SKM-1 (cell line): Measurements from ENCODE around the gene ZFP1.

Experiments
- DNase-seq: peaks from one replicate; lab custom pipeline; 2025; ENCODE audit not compliant: unreplicated experiment; lab: John Stamatoyannopoulos, UW

Gene ZFP1

GRCh38 chr16:75148311-75149195 is at the start of gene ZFP1:
TSS of gene ZFP1 (plus strand) at chr16:75148524. CDS start at chr16:75152952, 4,428 bp downstream.
- DNase-seq = peak; percentile 79

GRCh38 chr16:75099075-75099667 is 49.2 kb upstream of the ZFP1 start:
- DNase-seq = no peak

GRCh38 chr16:75099738-75100602 is 48.4 kb upstream of the ZFP1 start:
- DNase-seq = peak; percentile 43

GRCh38 chr16:75100603-75100990 is 47.7 kb upstream of the ZFP1 start:
- no peak for DNase-seq

- no peak for DNase-seq
Measured at GRCh38 chr16:75101635-75102034, 46.7 kb upstream of the ZFP1 start.

- no peak for DNase-seq
Measured at GRCh38 chr16:75102595-75102994, 45.7 kb upstream of the ZFP1 start.

- no peak for DNase-seq
Measured at GRCh38 chr16:75103994-75104393, 44.3 kb upstream of the ZFP1 start.

GRCh38 chr16:75104836-75105235 is 43.5 kb upstream of the ZFP1 start:
- DNase-seq = no peak

GRCh38 chr16:75105306-75106061 is 42.8 kb upstream of the ZFP1 start:
- peak; percentile 46 for DNase-seq

GRCh38 chr16:75106351-75107274 is 41.7 kb upstream of the ZFP1 start:
- no peak for DNase-seq

- DNase-seq = no peak
Measured at GRCh38 chr16:75107505-75107904, 40.8 kb upstream of the ZFP1 start.

- peak; percentile 34 for DNase-seq
Measured at GRCh38 chr16:75108792-75109731, 39.3 kb upstream of the ZFP1 start.

GRCh38 chr16:75109732-75110243 is 38.5 kb upstream of the ZFP1 start:
- no peak for DNase-seq

- DNase-seq = peak; percentile 38
Measured at GRCh38 chr16:75110637-75111513, 37.4 kb upstream of the ZFP1 start.

GRCh38 chr16:75111514-75111940 is 36.8 kb upstream of the ZFP1 start:
- no peak for DNase-seq

GRCh38 chr16:75111961-75112733 is 36.2 kb upstream of the ZFP1 start:
- DNase-seq = no peak
